ENCODE results near the gene DYNLT4. TPM values are rescaled to one million over a fixed set of nuclear protein-coding genes. Genes with fewer than 3 reads are reported as not detected.

DYNLT4 gene
- total and polyA plus RNA-seq, 2 of the 8 experiments (the other 6 are each of a cell fraction or from before 2014, with no cell fraction given): 0.29 TPM; not detected in 1

DNA sequence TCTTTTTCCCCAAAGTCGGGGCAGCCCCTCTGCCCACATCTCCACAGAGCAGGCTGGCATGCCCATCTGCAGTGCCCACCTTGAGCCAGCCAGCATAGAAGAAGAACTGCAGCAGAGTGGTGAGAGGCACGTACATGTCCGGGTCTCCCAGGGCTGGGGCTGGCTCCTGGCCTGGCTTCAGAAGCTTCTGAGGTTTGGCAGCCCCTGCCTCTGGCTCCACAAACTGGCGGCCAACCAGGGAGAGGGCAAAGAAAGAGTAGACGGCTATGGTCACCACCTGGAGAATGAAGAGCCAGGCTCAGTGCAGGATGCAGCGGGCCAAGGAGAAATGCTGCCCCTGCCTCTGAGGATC lies 22.1 kb downstream of the DYNLT4 start:
- 83% methylated on average over 6 of the region's 6 CpGs; no CpG with 5 or more reads in 1 of the 2 experiments for WGBS, 2 experiments (ENCODE audit: extremely low coverage in 1 of 2, insufficient coverage in 1 of 2, insufficient read length in 1 of 2, insufficient replicate concordance in 2 of 2, low coverage in 1 of 2, low lambda C conversion rate in 2 of 2, missing lambda C conversion rate in 1 of 2)

More for the DNA sequence above, 22.1 kb downstream of the DYNLT4 start:
- Histone ChIP-seq H3K79me2 (ENCODE audit: control insufficient read depth in 1 of 2, insufficient read depth in 2 of 2, low read length in 2 of 2) (no peaks in the 10 kb centered on the region), H3K9me3 (ENCODE audit: insufficient read depth in 2 of 2, low read depth in 1 of 2, low read length in 1 of 2) (no peaks in the 10 kb centered on the region), H2BK12ac (ENCODE audit: low read depth, low read length) (no peak overlapping the region; the same call in 1 of the 2 replicates), H3K27me3 (replicated peaks in 1 of 4; ENCODE audit: control insufficient read depth in 3 of 4, extremely low read depth in 1 of 4, insufficient read depth in 3 of 4, low read length in 3 of 4) (peaks cover 0 to 7% (median 2%) of the 10 kb centered on the region in 4 experiments; a peak in 3 of 7 replicates), H3K4ac (replicated peaks; ENCODE audit: insufficient read length, low read depth, low read length) (no peak overlapping the region), H2BK5ac (ENCODE audit: low read depth, low read length) (no peak overlapping the region), H2BK20ac (ENCODE audit: low read length) (no peak overlapping the region; the same call in 1 of the 2 replicates), H4K20me1 (replicated peaks in 1 of 2; ENCODE audit: control insufficient read depth in 1 of 2, insufficient read depth in 2 of 2, low read length in 2 of 2) (peaks cover 0 to 1% of the 10 kb centered on the region in 2 experiments), H4K8ac (ENCODE audit: extremely low read depth, insufficient read depth, low read length) (peak overlapping the region; percentile 88), H3K27ac (ENCODE audit: low read depth, low read length) (no peak overlapping the region), H3K56ac (replicated peaks; ENCODE audit: insufficient read length, low read depth, low read length) (no peak overlapping the region), H3K4me3 (ENCODE audit: extremely low read depth in 1 of 4, insufficient read depth in 2 of 4, low read depth in 3 of 4, low read length in 4 of 4) (peak overlapping the region in 1 of 4 experiments; percentile 56; a peak in 4 of 8 replicates), H2BK15ac (ENCODE audit: low read length) (peak overlapping the region; percentile 84; the same call in 1 of the 2 replicates), H2AK5ac (ENCODE audit: low read depth, low read length) (no peak overlapping the region), H4K91ac (replicated peaks; ENCODE audit: insufficient read length, low read length) (no peak overlapping the region), H3K4me1 (replicated peaks in 1 of 4; ENCODE audit: control insufficient read depth in 3 of 4, insufficient read depth in 4 of 4, low read length in 3 of 4) (peaks cover 3 to 18% (median 14%) of the 10 kb centered on the region in 4 experiments), H3K14ac (ENCODE audit: insufficient read length) (no peak overlapping the region), H3K18ac (ENCODE audit: extremely low read depth, low read length) (0 out of 2 replicates have a peak overlapping the region, but pooled peaks have one; percentile 5), H2AFZ (ENCODE audit: low read length) (no peak overlapping the region), H3K4me2 (ENCODE audit: insufficient read depth in 1 of 2, low read depth in 2 of 2, low read length in 2 of 2) (peak overlapping the region; percentile 64 to 86; a peak in 3 of 4 replicates), H3K23me2 (ENCODE audit: low read depth, low read length) (peaks cover 6% of the 10 kb centered on the region; the same call in 1 of the 2 replicates), H3K23ac (ENCODE audit: insufficient read length) (no peak overlapping the region), H4K5ac (ENCODE audit: insufficient read length, low read depth, low read length) (no peak overlapping the region), H3K9ac (replicated peaks in 1 of 4; ENCODE audit: extremely low read depth in 1 of 4, low read depth in 3 of 4, low read length in 3 of 4) (no peak overlapping the region), H3K36me3 (ENCODE audit: control insufficient read depth in 2 of 4, insufficient read depth in 4 of 4, low read length in 3 of 4) (peaks cover 0 to 13% (median under 1%) of the 10 kb centered on the region in 4 experiments; a peak in 3 of 8 replicates), H2BK120ac (replicated peaks; ENCODE audit: low read depth, low read length) (no peak overlapping the region), H3K79me1 (ENCODE audit: low read depth, low read length) (0 out of 2 replicates have a peak, but pooled peaks cover 2% of the 10 kb centered on the region)
- TF ChIP-seq EZH2 (IDR thresholded peaks at IDR 0.05; ENCODE audit: low read depth, low read length, severe bottlenecking): no peak
- no peak for TF ChIP-seq HDAC6 (IDR thresholded peaks at IDR 0.05; ENCODE audit: low read depth, low read length)
- TF ChIP-seq ASH2L (IDR thresholded peaks at IDR 0.05; ENCODE audit: low read length): no peak
- TF ChIP-seq RBBP5 (IDR thresholded peaks at IDR 0.05; ENCODE audit: borderline replicate concordance, low read depth, low read length): no peak
- TF ChIP-seq TBP (IDR thresholded peaks at IDR 0.05; ENCODE audit: low read depth, low read length): no peak
- no peak for FAIRE-seq
- ChIA-PET POLR2A (ENCODE audit: partially characterized antibody) (interaction anchor here (0.7 to 23.6 kb wide), 12 partner anchors 7 to 715 kb away, joined by 3 to 428 read pairs (median 8); partner anchors contain the start of genes BTBD19, CCDC163, DYNLT4 and MMACHC), CTCF (ENCODE audit: partially characterized antibody) (interaction anchor here (0.7 to 10.4 kb wide), 21 partner anchors 9 to 225 kb away, joined by 3 to 67 read pairs (median 4); partner anchors contain the start of genes BTBD19, PLK3, RNU5D-1 and RPS8)
- DNase-seq (ENCODE audit: low read depth in 1 of 2, low spot score in 2 of 2): no peak
